Measurements from ENCODE around the gene BTG1.
"Not testable (repeated sequence)": the region's sequence is repeated elsewhere in the genome, so short reads cannot be mapped to it uniquely, and the experiment has no call there.

Gene BTG1

GRCh38 chr12:92102606-92103005 lies 43.0 kb downstream of the BTG1 start:
- no peak for DNase-seq (ENCODE audit: low read depth)
- no peak overlapping the region for H3K4me3 ChIP-seq (ENCODE audit: low read length)
- TF ChIP-seq CTCF (conservative IDR thresholded peaks at IDR 0.05; ENCODE audit: low read depth, low read length): no peak

GRCh38 chr12:92098594-92099380 lies 46.9 kb downstream of the BTG1 start:
- DNase-seq (ENCODE audit: low read depth): no peak

GRCh38 chr12:92096346-92097136 lies 49.1 kb downstream of the BTG1 start:
- no peak for TF ChIP-seq CTCF (conservative IDR thresholded peaks at IDR 0.05; ENCODE audit: low read depth, low read length)
- no peak for DNase-seq (ENCODE audit: low read depth)
- no peak overlapping the region for H3K4me3 ChIP-seq (ENCODE audit: low read length)

More at GRCh38 chr12:92098594-92099380, 46.9 kb downstream of the BTG1 start:
- H3K4me3 ChIP-seq (ENCODE audit: low read length): no peak overlapping the region
- no peak for TF ChIP-seq CTCF (conservative IDR thresholded peaks at IDR 0.05; ENCODE audit: low read depth, low read length)

GRCh38 chr12:92094751-92095161 lies 50.9 kb downstream of the BTG1 start:
- no peak for DNase-seq (ENCODE audit: low read depth)
- peak; percentile 4 for TF ChIP-seq CTCF (conservative IDR thresholded peaks at IDR 0.05; ENCODE audit: low read depth, low read length)
- H3K4me3 ChIP-seq (ENCODE audit: low read length): no peak overlapping the region

DNA sequence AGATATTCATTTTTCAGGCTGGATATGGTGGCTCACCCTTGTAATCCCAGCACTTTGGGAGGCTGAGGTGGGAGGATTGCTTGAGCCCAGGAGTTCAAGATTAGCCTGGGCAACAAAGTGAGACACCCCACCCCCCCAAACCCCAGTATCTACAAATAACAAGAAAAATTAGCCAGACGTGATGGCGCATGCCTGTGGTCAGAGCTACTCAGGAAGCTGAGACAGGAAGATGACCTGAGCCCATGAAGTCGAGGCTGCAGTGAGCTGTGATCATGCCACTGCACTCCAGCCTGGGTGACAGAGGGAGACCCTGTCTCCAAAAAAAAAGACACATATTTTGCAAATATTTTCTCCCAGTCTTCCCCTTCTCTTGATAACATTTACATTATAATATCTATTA lies 51.3 kb downstream of the BTG1 start:
- not testable (repeated sequence) for H3K4me3 ChIP-seq (ENCODE audit: low read length); DNase-seq (ENCODE audit: low read depth)
